DMS153 treated with DMSO at 0.1 percent for 48 hours (cell line): ENCODE data around the gene MEIS2.

Source experiments
- DNase-seq: peaks from one replicate; lab custom pipeline; 2025; ENCODE audit not compliant: unreplicated experiment; lab: John Stamatoyannopoulos, UW

MEIS2 gene

GRCh38 chr15:37098468-37099318, 1.7 kb downstream of the MEIS2 start:
- DNase-seq: no peak

- no peak for DNase-seq
Observed at GRCh38 chr15:37097144-37097919, 3.0 kb downstream of the MEIS2 start.

- no peak for DNase-seq
Observed at GRCh38 chr15:37096558-37097143, 3.7 kb downstream of the MEIS2 start.

- no peak for DNase-seq
Observed at GRCh38 chr15:37095770-37096557, 4.4 kb downstream of the MEIS2 start.

GRCh38 chr15:37094915-37095711, 5.2 kb downstream of the MEIS2 start:
- no peak for DNase-seq

- DNase-seq: no peak
Observed at GRCh38 chr15:37094333-37094914, 5.9 kb downstream of the MEIS2 start.

GRCh38 chr15:37093480-37094332, 6.6 kb downstream of the MEIS2 start:
- no peak for DNase-seq

- DNase-seq: no peak
Observed at GRCh38 chr15:37090543-37091175, 9.7 kb downstream of the MEIS2 start.

GRCh38 chr15:37088436-37088835, 11.9 kb downstream of the MEIS2 start:
- DNase-seq: no peak

- DNase-seq: no peak
Observed at GRCh38 chr15:37087131-37087588, 13.2 kb downstream of the MEIS2 start.

GRCh38 chr15:37086521-37086920, 13.8 kb downstream of the MEIS2 start:
- no peak for DNase-seq

- DNase-seq: no peak
Observed at GRCh38 chr15:37086120-37086519, 14.2 kb downstream of the MEIS2 start.

GRCh38 chr15:37084602-37085001, 15.7 kb downstream of the MEIS2 start:
- DNase-seq: no peak

- DNase-seq: no peak
Observed at GRCh38 chr15:37083610-37084009, 16.7 kb downstream of the MEIS2 start.

- DNase-seq: no peak
Observed at GRCh38 chr15:37081983-37082382, 18.4 kb downstream of the MEIS2 start.

GRCh38 chr15:37080261-37080921, 20.0 kb downstream of the MEIS2 start:
- DNase-seq: no peak

- DNase-seq: no peak
Observed at GRCh38 chr15:37079726-37080125, 20.6 kb downstream of the MEIS2 start.

- DNase-seq: no peak
Observed at GRCh38 chr15:37078566-37078965, 21.8 kb downstream of the MEIS2 start.
